HG02642 (cell line): ENCODE data around the gene PDIA6.

Experiments
- ATAC-seq: cut with Tn5 transposase; IDR thresholded peaks from one replicate; pipeline ENCODE4 v1.9.1; 2021; ENCODE audit warnings: mild to moderate bottlenecking; ENCODE audit not compliant: unreplicated experiment, poor library complexity

The PDIA6 gene

DNA sequence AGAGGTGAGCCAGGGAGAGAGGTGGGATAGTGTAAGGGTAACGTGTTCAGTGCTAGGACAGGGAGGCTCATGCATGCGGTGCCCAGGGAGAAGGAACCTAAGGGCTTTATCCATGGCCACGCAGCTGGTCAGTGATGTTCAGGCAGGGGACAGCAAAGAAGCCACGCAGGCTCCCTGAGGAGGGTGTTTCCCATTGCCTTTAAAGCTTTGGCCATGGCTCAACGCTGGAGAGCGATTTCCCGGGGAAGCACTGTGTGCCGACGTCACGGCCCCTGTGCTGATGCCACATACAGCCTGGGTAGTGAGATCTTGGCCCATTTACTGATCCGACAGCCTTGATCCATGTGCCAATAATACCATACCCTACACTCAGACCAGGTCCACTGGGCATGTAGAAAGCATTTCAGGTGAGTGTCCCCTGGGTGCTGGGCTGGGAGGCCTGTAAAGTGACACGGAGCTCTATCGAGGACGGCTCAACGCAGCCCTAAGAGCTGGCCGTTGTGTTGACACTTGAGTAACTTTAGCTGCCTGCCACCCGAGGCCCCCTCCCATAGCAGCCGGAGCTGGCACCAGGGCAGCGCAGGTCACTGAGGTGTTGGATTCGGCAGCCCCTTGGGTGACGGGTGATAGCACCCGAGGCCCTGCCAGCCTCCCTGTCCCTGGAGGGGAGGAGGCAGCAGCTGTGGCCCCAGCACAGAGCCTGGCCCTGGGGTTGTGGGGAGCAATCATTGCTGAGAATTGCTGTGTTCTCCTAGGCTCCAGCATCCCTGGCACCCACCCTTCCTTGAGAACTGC is 41.4 kb downstream of the PDIA6 start:
- no peak for ATAC-seq

DNA sequence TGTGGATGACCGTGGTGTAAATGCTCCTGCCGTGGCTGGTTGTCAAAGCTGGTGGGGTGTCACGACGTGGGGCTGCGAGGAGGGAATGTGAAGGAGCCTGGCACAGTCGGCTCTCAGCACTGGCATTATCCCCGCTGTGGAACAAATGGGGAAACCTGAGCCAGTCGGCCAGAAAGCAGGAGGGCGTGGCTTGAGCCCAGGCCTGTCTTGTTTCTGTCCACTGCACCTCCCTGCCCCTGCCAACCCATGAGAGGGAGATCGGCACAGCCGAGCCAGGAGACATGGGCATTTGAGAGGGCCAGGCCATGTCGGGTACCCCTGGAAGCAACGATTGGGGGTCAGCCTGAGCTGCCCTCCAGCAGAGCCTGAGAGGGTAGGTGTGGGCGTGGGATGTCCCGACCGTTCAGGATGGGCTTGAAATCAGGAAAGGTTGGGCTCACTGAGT is 44.5 kb downstream of the PDIA6 start:
- ATAC-seq = no peak

DNA sequence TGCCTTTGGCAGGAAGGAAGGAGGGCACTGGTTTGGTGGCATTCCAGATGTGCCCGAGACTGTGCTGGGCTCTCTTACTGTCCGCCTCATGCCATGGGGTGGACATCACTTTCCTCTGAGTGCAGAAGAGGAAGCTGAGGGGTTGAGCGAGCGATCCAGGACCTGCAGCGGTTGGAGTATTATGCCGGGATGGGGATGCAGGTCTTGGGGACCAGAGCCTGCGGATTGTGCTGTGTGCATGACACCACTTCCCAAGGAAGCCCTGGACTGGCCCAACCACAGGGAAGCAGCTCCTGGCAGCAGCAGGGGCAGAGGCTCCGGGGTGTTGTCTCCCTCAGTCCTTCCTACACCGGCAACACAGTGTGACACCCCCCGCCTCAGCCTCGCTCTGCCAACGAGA is 46.7 kb downstream of the PDIA6 start:
- ATAC-seq = no peak

DNA sequence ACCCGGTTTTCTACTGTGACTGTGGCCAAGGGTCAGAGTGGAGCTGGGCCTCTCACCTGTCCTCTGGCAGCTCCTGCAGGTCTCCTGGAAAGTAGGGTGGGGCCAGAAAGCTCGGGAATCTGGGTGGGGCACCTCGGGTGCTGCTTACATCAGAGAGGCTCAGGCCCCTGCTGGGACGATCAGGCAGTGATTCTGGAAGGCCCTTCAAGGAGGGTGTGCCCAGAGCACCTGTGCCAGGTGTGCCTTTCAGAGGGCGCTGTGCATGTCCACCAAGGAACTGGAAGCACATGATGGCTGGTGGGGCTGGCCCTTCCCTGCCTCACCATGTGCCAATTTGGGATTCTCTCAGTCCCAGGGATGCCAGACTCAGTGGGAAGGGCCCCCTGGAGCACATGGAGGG is 47.1 kb downstream of the PDIA6 start:
- no peak for ATAC-seq

DNA sequence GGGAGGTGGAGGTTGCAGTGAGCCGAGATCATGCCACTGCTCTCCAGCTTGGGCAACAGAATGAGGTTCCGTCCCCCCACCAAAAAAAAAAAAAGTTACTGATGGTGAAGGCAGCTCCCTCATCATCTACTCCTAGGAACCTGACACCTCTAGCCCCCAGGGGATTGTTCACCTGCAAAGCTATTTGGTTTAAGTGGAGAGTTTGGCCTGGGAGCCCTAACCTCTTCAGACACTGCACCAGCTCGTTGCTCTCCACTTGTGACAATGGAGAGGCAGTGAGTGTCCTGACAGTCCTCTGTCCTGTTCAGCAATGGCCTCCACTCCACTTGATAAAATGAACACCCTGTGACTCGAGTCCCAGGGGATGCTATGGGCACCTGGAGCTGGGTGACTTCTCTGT is 47.7 kb downstream of the PDIA6 start:
- ATAC-seq = no peak

DNA sequence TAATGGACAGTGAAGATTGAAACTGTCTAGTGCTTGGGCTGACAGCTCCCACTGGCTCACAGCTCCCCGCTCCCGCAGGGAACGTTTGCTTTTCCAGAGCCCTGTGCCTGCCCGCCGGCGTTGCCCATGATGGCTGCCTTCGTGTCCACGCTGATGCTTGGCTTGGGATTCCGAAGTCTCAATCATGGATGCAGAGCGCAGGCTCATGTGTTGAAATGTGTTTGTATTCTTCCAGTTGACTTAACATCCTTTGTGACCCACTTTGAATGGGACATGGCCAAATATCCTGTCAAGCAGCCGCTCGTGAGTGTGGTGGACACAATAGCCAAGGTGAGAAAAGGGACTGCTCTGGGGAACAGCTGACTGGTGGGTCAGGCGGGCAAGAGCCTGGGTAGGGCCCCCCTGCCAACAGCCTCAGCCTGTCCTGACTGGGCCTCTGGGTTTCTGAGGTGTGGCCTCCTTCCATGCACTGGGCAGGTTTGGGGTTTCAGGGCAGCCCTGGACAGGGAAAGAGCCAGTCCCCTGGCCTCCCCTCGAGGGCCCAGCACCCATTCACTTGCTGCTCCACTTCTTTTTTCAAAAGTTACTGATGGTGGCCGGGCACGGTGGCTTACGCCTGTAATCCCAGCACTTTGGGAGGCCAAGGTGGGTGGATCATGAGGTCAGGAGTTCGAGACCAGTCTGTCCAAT is 48.3 kb downstream of the PDIA6 start:
- no peak for ATAC-seq

DNA sequence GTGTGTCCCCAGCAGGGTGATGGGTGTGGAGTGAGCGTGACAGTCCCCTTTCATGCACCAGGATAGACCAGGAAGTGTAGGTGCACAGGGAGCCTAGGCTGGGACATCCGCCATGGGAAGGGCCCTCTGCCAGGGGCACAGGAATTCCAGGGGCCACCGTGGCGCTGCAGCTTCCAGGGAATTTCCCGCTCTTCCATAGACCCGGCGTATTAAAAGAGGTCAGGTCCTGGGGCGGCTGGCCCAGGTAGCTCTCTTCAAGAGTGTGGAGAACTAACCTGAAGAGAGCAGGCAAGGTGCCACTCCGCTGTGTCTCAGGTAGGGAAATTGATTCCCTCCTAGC is 49.2 kb downstream of the PDIA6 start:
- no peak for ATAC-seq

DNA sequence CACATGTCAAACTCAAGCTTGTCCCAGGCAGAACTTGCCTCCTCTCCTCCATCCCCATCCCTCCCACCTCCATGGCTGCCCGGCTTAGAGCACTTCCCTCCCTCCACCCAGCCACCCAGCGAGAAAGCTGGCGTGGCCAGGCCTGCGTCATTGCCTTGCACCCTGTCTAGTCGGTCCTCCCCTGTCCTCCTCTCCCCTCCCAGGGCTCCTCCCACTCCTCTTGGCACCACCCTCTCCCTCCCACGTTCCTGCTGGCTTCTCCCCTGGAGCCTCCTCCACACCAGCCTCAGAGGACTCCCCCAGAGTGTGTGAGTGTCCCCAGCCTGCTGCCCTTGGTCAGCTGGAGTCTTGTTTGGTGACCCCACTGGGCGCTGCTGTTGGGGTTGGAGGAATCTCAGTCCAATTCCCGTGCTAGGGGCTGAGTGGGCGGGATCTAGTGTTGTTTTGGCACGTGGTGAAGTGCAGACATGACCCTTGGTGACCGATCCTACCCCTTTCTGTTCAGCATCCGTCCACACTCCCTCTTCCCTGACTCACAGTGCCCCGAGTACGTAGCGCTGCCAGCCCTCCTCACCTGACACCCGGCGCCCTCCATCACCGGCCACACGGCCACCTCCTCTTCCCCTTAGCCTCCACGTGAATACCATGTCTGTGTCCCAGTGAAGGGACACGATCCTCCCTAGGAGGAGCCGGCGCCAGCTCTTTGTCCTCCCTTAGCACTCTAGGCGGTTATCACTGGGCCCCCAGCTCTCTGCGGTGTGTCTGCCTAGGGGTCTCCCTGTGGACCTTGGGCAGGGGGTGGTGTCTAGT is 49.7 kb downstream of the PDIA6 start:
- no peak for ATAC-seq

DNA sequence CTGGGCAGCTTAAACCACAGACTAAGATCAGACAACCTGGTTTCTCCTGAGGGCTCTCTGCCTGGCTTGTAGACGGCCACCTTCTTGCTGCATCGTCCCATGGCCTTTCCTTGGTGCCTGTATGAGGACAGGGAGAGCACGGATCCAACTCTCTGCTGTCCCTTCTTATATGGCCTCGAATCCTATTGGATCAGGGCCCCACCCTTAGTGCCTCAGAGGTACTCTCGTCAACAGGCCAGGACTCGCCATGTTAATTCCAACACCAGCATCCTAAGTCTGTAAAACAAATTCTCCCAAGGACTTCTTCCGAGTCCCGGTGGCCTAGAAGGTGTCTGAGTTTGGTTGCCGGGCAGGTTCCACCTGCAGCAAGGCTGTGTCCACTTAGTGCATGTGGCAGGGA is 51.0 kb downstream of the PDIA6 start:
- ATAC-seq = no peak

DNA sequence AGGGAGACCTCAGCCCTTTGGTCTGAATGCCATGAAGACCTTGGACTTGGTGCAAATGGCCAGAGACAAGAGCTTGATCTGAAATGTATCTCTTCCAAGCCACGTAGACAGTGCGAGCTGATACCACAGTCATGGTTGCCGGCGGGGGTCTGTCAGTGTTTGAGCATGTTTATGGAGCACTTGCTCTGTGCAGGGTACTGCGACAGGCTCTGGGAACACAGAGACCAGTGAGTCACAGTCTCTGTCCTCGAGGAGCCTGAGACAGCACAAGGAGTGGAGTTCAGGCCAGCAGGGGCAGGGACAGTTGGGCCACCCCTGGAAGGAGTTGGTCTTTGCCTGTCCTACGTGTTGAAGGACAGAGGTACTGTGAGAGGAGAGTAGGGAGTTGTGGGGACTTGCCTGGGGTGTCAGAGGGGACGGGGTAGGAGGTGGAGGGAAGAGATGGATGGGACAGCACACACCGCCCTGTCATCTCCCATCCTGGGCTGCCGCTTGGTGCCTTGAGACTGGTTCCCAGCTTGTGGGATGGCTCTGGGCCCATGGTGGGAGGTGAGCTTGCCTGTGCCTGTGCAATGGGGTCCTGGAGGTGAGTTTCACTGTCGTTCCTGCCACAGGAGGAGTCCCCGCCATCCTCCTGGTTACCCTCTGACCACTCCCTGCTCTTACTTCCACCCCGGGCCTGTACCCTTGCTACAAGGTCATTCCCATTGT is 51.6 kb downstream of the PDIA6 start:
- ATAC-seq = no peak

DNA sequence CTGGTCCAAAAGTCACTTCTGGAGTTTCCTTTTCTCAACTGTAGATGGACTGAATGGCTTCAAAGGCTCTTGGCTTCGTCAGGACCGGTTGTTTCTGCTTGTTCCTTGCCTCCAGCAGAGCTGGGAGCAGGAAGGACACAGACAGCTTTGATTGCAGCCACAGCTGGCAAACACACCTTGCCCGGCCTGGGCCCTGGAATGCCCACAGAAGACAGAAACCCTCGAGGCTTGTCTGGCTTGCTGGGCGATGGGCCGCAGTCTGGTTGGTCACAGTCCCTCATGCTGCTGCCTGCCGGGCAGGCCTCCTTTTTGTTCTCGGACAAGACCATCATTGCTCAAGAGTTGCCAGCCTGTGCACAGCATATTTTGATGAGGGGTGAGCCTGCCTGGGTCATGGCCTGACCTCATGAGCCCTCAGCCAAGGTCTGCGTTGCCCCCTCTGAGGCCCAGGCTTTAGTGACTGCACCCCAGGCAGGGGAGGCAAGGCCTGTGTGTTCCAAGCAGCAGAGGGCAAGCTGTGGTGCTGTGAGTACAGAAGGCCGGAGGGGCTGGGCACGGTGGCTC is 53.4 kb downstream of the PDIA6 start:
- no peak for ATAC-seq

DNA sequence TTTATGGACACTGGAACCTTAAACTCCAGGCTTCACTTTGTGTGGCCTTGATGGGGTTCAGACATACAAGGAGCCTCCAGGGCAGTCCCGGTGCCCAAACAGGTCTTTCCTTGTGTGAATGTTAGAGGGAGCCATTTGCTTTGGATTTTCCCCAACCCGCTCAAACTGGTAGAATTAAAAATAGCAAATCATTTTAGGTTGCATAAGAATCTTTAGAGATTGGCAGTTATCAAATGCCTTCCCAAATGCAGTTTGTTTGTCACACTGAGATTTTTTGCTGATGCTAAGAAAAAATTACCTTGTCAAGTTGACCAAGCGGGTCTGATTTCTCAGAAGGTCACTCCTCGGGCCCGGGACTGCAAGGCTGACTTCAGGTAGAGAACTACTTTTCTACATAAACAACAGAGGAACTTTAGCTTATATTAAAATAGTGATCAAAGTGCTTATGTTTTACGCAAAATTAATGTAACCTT is 54.7 kb downstream of the PDIA6 start:
- ATAC-seq = no peak

DNA sequence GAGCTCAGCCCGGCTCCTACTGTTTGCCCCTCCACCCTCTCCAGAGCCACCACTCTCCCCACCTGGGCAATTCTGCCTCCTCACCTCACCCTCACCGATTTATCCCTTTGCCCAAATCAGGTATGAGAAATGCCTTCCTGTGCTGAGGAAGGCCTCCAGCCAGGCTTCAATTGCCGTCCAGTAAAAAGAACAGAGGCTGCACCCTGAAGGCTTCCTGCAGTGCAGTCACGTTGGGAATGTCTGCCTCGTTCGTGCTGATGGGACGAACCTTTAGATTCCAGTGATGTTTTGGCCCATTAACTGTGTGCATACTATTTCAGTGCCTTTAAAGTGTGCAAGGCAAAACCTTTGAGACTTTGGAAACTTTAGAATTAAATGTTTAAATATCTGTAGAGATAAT is 57.0 kb downstream of the PDIA6 start:
- no peak for ATAC-seq

DNA sequence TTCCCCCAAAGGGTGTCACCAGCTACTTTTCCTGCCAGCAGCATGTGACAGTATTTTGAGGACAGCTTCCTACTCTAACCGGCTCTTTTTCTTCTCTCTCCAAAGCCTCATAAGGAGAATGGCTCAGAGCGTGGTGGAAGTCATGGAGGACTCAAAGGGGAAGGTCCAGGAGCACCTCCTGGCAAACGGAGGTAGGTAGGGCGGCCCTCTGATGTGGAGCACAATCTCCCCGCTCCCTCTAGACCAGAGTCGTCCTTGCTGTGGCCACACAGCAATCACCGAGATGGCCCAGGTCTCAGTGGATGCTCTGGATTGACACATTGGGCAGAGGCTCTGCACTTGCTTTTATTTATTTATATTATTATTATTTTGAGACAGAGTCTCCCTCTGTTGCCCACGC is 58.7 kb downstream of the PDIA6 start:
- no peak for ATAC-seq

DNA sequence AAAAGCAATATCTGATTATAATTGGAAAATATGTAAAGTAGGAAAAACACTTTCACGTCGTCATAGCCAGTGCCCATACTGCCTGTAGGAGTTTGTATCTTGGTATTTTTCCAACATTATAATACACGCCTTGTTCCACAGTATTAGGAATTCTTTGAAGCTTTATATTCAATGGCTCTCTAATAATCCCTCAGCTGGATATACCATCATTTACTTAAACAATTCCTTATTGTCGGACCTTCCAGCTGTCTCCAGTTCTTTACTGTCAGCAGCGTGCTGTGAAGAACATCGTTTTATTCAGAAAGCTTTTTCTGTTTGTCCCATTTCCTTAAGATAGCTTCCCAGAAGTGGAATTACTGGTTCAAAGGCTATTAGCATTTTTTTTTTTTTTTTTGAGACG is 59.4 kb downstream of the PDIA6 start:
- no peak for ATAC-seq

DNA sequence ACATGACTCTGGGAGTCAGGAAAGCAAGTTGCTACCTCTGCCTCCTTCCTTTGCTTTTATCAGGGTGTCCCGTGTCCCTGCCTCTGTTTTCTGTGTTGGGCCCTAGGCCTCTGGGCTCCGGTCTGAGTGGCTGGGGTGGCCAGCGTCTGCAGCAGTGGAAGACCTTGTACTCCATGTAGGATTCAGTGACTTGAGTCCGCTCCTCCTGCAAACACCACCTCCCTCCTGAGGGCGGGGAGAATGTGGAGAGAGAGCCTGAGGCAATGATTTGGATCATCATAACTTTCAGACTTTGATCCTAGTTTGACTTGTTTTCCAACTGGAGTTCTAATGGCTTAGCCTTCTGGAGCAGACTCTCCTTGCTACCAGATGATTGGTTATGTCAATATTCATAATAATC is 60.3 kb downstream of the PDIA6 start:
- no peak for ATAC-seq

DNA sequence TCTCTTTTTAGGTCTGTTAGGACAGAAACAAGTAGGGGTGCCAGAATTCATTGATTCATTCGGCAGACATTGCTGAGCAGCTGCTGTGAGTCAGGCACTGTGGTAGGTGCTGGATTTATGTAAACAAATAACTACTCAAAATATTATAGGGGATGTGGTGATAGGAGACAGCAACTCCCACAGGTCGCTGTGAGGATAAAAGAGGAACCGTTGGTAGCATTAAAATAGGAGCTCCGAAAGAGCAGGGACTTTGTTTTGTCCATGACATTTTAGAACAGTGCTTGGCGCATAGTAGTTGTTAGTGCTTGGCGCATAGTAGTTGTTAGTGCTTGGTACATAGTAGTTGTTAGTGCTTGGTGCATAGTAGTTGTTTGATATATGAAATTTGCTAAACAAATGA is 62.0 kb downstream of the PDIA6 start:
- no peak for ATAC-seq

DNA sequence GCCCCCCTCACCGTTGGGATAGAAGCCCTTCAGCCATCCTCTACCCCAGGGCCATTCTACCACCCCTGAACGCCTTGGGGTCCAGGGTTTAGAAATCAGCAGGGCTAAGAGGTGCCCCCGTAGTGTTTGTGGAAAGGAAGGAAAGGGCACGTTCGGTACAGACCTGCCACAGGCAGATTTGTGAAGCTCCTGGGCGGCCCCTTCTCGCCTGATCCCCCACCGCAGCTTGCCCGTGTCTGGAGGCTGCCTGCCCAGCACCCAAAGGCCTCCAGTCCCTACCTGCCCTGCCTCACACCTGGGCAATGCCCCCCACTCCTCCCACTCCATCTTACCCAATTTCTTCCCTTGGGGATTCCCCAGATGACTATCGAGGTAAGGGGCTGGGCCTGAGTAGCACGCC is 69.9 kb downstream of the PDIA6 start:
- no peak for ATAC-seq

DNA sequence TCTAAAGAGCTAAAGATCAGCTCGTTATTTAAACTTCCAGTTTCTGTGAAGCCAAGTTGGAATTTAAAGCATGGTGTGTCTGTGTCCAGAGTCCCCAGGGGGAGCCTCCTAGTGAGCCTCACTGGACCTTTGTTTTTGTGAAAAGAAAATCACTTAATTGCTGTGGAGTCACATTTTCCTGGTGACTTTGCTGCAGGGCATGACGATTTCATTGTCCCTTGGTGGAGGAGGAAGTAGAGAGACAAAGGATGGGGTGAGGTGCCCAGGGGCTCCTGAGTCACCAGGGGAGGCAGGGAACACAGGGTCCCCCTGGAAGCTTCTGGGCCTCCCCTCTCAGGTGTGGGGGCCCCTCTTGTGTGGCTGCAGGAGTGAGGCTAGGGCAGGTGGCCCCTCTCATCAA is 71.4 kb downstream of the PDIA6 start:
- ATAC-seq = no peak

DNA sequence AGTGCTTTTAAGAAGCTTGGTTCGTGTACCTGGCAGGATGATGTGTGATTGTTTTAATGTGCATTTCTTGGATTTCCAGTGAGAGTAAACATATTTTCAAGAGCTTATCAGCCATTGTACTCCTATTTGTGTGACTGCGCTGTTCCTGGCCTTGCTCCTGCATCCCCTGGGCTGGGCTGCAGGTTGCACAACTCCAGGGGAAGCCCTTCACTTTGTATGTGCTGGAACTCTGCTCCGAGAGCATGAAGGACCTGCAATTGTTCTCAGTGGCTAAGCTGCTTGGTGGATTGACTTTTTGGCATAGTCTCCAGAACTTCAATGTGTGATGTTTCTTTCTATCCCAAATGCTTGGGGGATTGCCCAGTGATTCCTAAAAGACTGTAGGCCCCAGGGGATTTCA is 72.4 kb downstream of the PDIA6 start:
- ATAC-seq = no peak
